Measurements from ENCODE around the gene RGS1.

Gene RGS1

GRCh38 chr1:192575499-192576189, at the start of gene RGS1:
TSS of gene RGS1 (plus strand) at chr1:192575773. CDS start at chr1:192575793, 20 bp downstream.
- peak in 2 of 4 experiments; percentile 11 for DNase-seq (ENCODE audit: low read depth in 4 of 4, low spot score in 1 of 4)

GRCh38 chr1:192527111-192527795, 48.3 kb upstream of the RGS1 start:
- DNase-seq (ENCODE audit: low read depth in 4 of 4, low spot score in 1 of 4), result no peak

- no peak for DNase-seq (ENCODE audit: low read depth in 4 of 4, low spot score in 1 of 4)
These were observed 47.6 kb upstream of the RGS1 start for GRCh38 chr1:192527950-192528349.

GRCh38 chr1:192529031-192529755, 46.4 kb upstream of the RGS1 start:
- DNase-seq (ENCODE audit: low read depth in 4 of 4, low spot score in 1 of 4), result no peak

- DNase-seq (ENCODE audit: low read depth in 4 of 4, low spot score in 1 of 4), result no peak
These were observed 45.8 kb upstream of the RGS1 start for GRCh38 chr1:192529811-192530210.

- DNase-seq (ENCODE audit: low read depth in 4 of 4, low spot score in 1 of 4), result no peak
These were observed 45.3 kb upstream of the RGS1 start for GRCh38 chr1:192530254-192530653.

GRCh38 chr1:192531037-192531703, 44.4 kb upstream of the RGS1 start:
- peak in 3 of 4 experiments; percentile 16 to 34 (median 27) for DNase-seq (ENCODE audit: low read depth in 4 of 4, low spot score in 1 of 4)

GRCh38 chr1:192534666-192535065, 40.9 kb upstream of the RGS1 start:
- no peak for DNase-seq (ENCODE audit: low read depth in 4 of 4, low spot score in 1 of 4)

GRCh38 chr1:192535916-192536664, 39.5 kb upstream of the RGS1 start:
- no peak for DNase-seq (ENCODE audit: low read depth in 4 of 4, low spot score in 1 of 4)

GRCh38 chr1:192538407-192539296, 36.9 kb upstream of the RGS1 start:
- DNase-seq (ENCODE audit: low read depth in 4 of 4, low spot score in 1 of 4), result no peak

GRCh38 chr1:192539297-192540092, 36.1 kb upstream of the RGS1 start:
- no peak for DNase-seq (ENCODE audit: low read depth in 4 of 4, low spot score in 1 of 4)

GRCh38 chr1:192543445-192543844, 32.1 kb upstream of the RGS1 start:
- no peak for DNase-seq (ENCODE audit: low read depth in 4 of 4, low spot score in 1 of 4)

GRCh38 chr1:192545896-192546521, 29.6 kb upstream of the RGS1 start:
- no peak for DNase-seq (ENCODE audit: low read depth in 4 of 4, low spot score in 1 of 4)

GRCh38 chr1:192546596-192547190, 28.9 kb upstream of the RGS1 start:
- DNase-seq (ENCODE audit: low read depth in 4 of 4, low spot score in 1 of 4), result no peak

- no peak for DNase-seq (ENCODE audit: low read depth in 4 of 4, low spot score in 1 of 4)
These were observed 28.1 kb upstream of the RGS1 start for GRCh38 chr1:192547501-192547900.

- no peak for DNase-seq (ENCODE audit: low read depth in 4 of 4, low spot score in 1 of 4)
These were observed 25.6 kb upstream of the RGS1 start for GRCh38 chr1:192549937-192550336.

- no peak for DNase-seq (ENCODE audit: low read depth in 4 of 4, low spot score in 1 of 4)
These were observed 24.5 kb upstream of the RGS1 start for GRCh38 chr1:192550922-192551534.

GRCh38 chr1:192552760-192553191, 22.8 kb upstream of the RGS1 start:
- DNase-seq (ENCODE audit: low read depth in 4 of 4, low spot score in 1 of 4), result no peak

Measured in stimulated activated CD4-positive, alpha-beta T cell treated with anti-CD3 and anti-CD28 coated beads, Interleukin-1b, Interleukin-23, amount 100 ng/mL, for 24 hours (primary cell).